NCI-H1048 (cell line): ENCODE results near the gene SOX9.
A peak's percentile ranks its signal among the peaks of the same experiment; 100 is the strongest.

Experiments used
- DNase-seq: peaks from one replicate; lab custom pipeline; 2025; lab: John Stamatoyannopoulos, UW

SOX9 gene

GRCh38 chr17:72162569-72162968, 41.7 kb downstream of the SOX9 start:
- DNase-seq = no peak

GRCh38 chr17:72163474-72163873, 42.7 kb downstream of the SOX9 start:
- DNase-seq = no peak

- DNase-seq = no peak
Observed at GRCh38 chr17:72164158-72164739, 43.4 kb downstream of the SOX9 start.

GRCh38 chr17:72165192-72165866, 44.5 kb downstream of the SOX9 start:
- DNase-seq = peak; percentile 93

- DNase-seq = no peak
Observed at GRCh38 chr17:72165867-72166439, 45.1 kb downstream of the SOX9 start.

- no peak for DNase-seq
Observed at GRCh38 chr17:72167593-72167992, 46.8 kb downstream of the SOX9 start.

GRCh38 chr17:72169823-72170222, 49.0 kb downstream of the SOX9 start:
- no peak for DNase-seq

- no peak for DNase-seq
Observed at GRCh38 chr17:72171703-72172667, 51.2 kb downstream of the SOX9 start.

GRCh38 chr17:72173499-72174116, 52.8 kb downstream of the SOX9 start:
- DNase-seq = no peak

- DNase-seq = no peak
Observed at GRCh38 chr17:72175263-72175662, 54.4 kb downstream of the SOX9 start.
